GM10847 (cell line): Measurements from ENCODE around the gene AGAP2.

ENCODE experiments used
- POLR2A ChIP-seq: IDR thresholded peaks from 2 replicates; pipeline ENCODE4 v1.6.1; 2011; ENCODE audit not compliant: insufficient read length; ENCODE audit errors: extremely low read depth

AGAP2 gene

GRCh38 chr12:57738661-57739237 lies at the start of gene AGAP2:
Gene AGAP2 (minus strand): TSS chr12:57738742. CDS start chr12:57738246, 496 bp downstream.
- no peak for TF ChIP-seq POLR2A

GRCh38 chr12:57783861-57784260 lies 45.3 kb upstream of the AGAP2 start:
- no peak for TF ChIP-seq POLR2A

GRCh38 chr12:57783466-57783801 lies 44.9 kb upstream of the AGAP2 start:
- TF ChIP-seq POLR2A: no peak

GRCh38 chr12:57782608-57783465 lies 44.3 kb upstream of the AGAP2 start, which contains the start of gene TSFM:
Gene TSFM (plus strand): TSS chr12:57782787. CDS start chr12:57782802, 15 bp downstream.
- peak; percentile 87 for TF ChIP-seq POLR2A

GRCh38 chr12:57782243-57782607 lies 43.7 kb upstream of the AGAP2 start:
- no peak for TF ChIP-seq POLR2A

GRCh38 chr12:57781801-57782200 lies 43.3 kb upstream of the AGAP2 start:
- no peak for TF ChIP-seq POLR2A

- no peak for TF ChIP-seq POLR2A
Measured at GRCh38 chr12:57781244-57781643, 42.7 kb upstream of the AGAP2 start.

GRCh38 chr12:57780284-57780897 lies 41.8 kb upstream of the AGAP2 start:
- TF ChIP-seq POLR2A: no peak

- TF ChIP-seq POLR2A: no peak
Measured at GRCh38 chr12:57779736-57780135, 41.2 kb upstream of the AGAP2 start.

GRCh38 chr12:57777911-57778310 lies 39.4 kb upstream of the AGAP2 start:
- TF ChIP-seq POLR2A: no peak

- no peak for TF ChIP-seq POLR2A
Measured at GRCh38 chr12:57777367-57777766, 38.8 kb upstream of the AGAP2 start.

GRCh38 chr12:57776247-57776587 lies 37.7 kb upstream of the AGAP2 start:
- TF ChIP-seq POLR2A: no peak

GRCh38 chr12:57775563-57776246 lies 37.2 kb upstream of the AGAP2 start:
- no peak for TF ChIP-seq POLR2A

- TF ChIP-seq POLR2A: no peak
Measured at GRCh38 chr12:57775044-57775443, 36.5 kb upstream of the AGAP2 start.

GRCh38 chr12:57772429-57773322 lies 34.1 kb upstream of the AGAP2 start, which contains the start of gene EEF1AKMT3:
Gene EEF1AKMT3 (plus strand): TSS chr12:57772614. CDS start chr12:57772725, 111 bp downstream.
- no peak for TF ChIP-seq POLR2A

- peak; percentile 66 for TF ChIP-seq POLR2A
Measured at GRCh38 chr12:57771873-57772428, 33.4 kb upstream of the AGAP2 start, which contains the start of gene METTL1. Gene METTL1 (minus strand): TSS chr12:57772105. CDS start chr12:57772083, 22 bp downstream.
